Naive thymus-derived CD4-positive, alpha-beta T cell (primary cell): ENCODE measurements around the gene BCL2. TPM values are rescaled to one million over a fixed set of nuclear protein-coding genes. Genes with fewer than 3 reads are reported as not detected.
A peak's percentile ranks its signal among the peaks of the same experiment; 100 is the strongest.

ENCODE experiments used
- ATAC-seq: fragments of 150-1000 bp; cut with Tn5 transposase; 2 replicates; pipeline ENCODE4 v1.10.0; 2021; ENCODE audit warnings: mild to moderate bottlenecking, moderate library complexity
- CTCF ChIA-PET: fragments of 350-600 bp; sonication (Branson Sonifier 250); formaldehyde crosslinking; loops from one replicate; lab custom pipeline; 2021; ENCODE audit warnings: antibody characterized with exemption; lab: Charles Lee
- POLR2A ChIA-PET: fragments of 350-600 bp; sonication (Branson Sonifier 250); formaldehyde crosslinking; loops from one replicate; lab custom pipeline; 2021; ENCODE audit warnings: antibody characterized with exemption, inconsistent platforms; lab: Charles Lee
- DNase-seq, 9 donors: peaks; one replicate each; pipeline versions ENCODE4 v3.0.0 to v3.0.0-alpha.2; 2020 to 2022; ENCODE audit warnings: mixed read lengths in 1 of 9
- H3K27ac ChIP-seq: one replicate; pipeline ENCODE4 v1.7.0; 2013; ENCODE audit warnings: mild to moderate bottlenecking, low read depth, low read length, moderate library complexity
- H3K27me3 ChIP-seq, 2 donors: one replicate each; pipeline ENCODE4 v1.7.0; 2013; ENCODE audit warnings: low read length in 2 of 2, mild to moderate bottlenecking in 2 of 2, moderate library complexity in 2 of 2; ENCODE audit not compliant: control insufficient read depth in 2 of 2, insufficient read depth in 2 of 2
- H3K36me3 ChIP-seq, 3 experiments: 1 replicate in 2 of 3; 2 replicates in 1 of 3; pipeline ENCODE4 v1.7.0; 2013; ENCODE audit warnings: low read length in 3 of 3, mild to moderate bottlenecking in 3 of 3, moderate library complexity in 1 of 3; ENCODE audit not compliant: insufficient read depth in 3 of 3, control insufficient read depth in 2 of 3
- H3K4me1 ChIP-seq, 2 donors: one replicate each; pipeline ENCODE4 v1.7.0; 2013; ENCODE audit warnings: low read length in 2 of 2, mild to moderate bottlenecking in 2 of 2, moderate library complexity in 1 of 2; ENCODE audit not compliant: control insufficient read depth in 2 of 2, insufficient read depth in 2 of 2
- H3K4me3 ChIP-seq: 2 replicates; pipeline ENCODE4 v1.7.0; 2013; ENCODE audit warnings: mild to moderate bottlenecking, low read length
- H3K9me3 ChIP-seq, 3 experiments: 1 replicate in 2 of 3; 2 replicates in 1 of 3; pipeline ENCODE4 v1.7.0; 2013; ENCODE audit warnings: low read length in 3 of 3; ENCODE audit not compliant: control insufficient read depth in 2 of 3
- H3K27ac Mint-ChIP-seq, 9 donors: one replicate each; pipeline ENCODE4 v1.8.0; 2020 to 2022; ENCODE audit warnings: mixed read lengths in 9 of 9, mild to moderate bottlenecking in 8 of 9, moderate library complexity in 5 of 9, inconsistent platforms in 2 of 9
- H3K27me3 Mint-ChIP-seq, 5 donors: one replicate each; pipeline ENCODE4 v1.8.0; 2021 to 2022; ENCODE audit warnings: mixed read lengths in 5 of 5, mild to moderate bottlenecking in 1 of 5
- H3K36me3 Mint-ChIP-seq, 5 donors: one replicate each; pipeline ENCODE4 v1.8.0; 2020 to 2022; ENCODE audit warnings: mixed read lengths in 5 of 5, mild to moderate bottlenecking in 3 of 5, inconsistent platforms in 1 of 5
- H3K4me1 Mint-ChIP-seq, 7 donors: one replicate each; pipeline ENCODE4 v1.8.0; 2020 to 2022; ENCODE audit warnings: mixed read lengths in 7 of 7, mild to moderate bottlenecking in 3 of 7, inconsistent platforms in 1 of 7
- H3K4me3 Mint-ChIP-seq, 10 donors: one replicate each; pipeline ENCODE4 v1.8.0; 2020 to 2022; ENCODE audit warnings: mild to moderate bottlenecking in 10 of 10, mixed read lengths in 10 of 10, moderate library complexity in 6 of 10, inconsistent platforms in 2 of 10
- H3K9me3 Mint-ChIP-seq, 11 donors: one replicate each; pipeline ENCODE4 v1.8.0; 2020 to 2022; ENCODE audit warnings: mixed read lengths in 11 of 11, mild to moderate bottlenecking in 4 of 11, inconsistent platforms in 1 of 11, moderate library complexity in 1 of 11
- intact Hi-C, 2 donors: fragments of 100-400 bp; cut with micrococcal nuclease; formaldehyde crosslinking; loops; one replicate each; pipeline ENCODE4 v1.15.1; 2023
- polyA plus RNA-seq, 2 donors: library from polyadenylated mRNA; unstranded; fragments of 300-500 nt; fragmentation: Illumina TruSeq; gene quantifications; one replicate each; pipeline ENCODE4 v1.2.3, GENCODE V29; 2021
- total RNA-seq, 6 experiments: library from RNA in 5 of 6; stranded (reverse) in 5 of 6; gene quantifications; 1 replicate in 5 of 6; 2 replicates in 1 of 6; pipeline ENCODE4 v1.2.3 and lab custom pipeline; 2021 to 2026

BCL2 gene
- total and polyA plus RNA-seq, 7 experiments from 2014 or later = 32.7 to 154 (median 40.1) TPM

DNA sequence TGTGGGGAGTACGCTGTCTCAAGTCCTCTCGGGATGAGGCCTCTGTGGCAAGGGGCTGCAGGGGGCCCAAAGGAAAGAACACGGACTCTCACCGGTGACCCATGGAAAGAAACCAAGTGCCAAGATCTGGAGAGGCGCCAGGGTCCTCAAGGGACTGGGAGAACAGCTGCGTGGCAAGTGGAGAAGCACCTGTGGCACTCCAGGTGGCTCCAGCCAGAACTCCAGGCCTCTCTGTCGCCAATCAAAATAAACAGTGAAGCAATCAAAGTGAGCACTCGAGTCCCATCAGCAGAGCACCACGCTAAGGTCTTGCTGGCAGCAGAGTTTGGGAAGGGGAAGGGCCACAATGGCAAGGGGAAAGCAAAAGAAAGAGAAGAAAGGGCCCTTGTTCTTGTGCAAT, 54.7 kb downstream of the BCL2 start:
- CTCF ChIA-PET = no interaction called here
- peaks cover 45 to 91% (median 76%) of the 10 kb centered on the region in 7 donors for H3K4me1 Mint-ChIP-seq
- intact Hi-C loops = no loop called here

GRCh38 chr18:63263444-63263843, 56.1 kb downstream of the BCL2 start:
- no peak overlapping the region for H3K4me3 Mint-ChIP-seq
- H3K4me1 ChIP-seq = peaks cover 15 to 29% of the 10 kb centered on the region in 2 donors
- H3K27ac ChIP-seq = no peak overlapping the region
- H3K36me3 ChIP-seq = peaks cover 0 to 6% (median 0%) of the 10 kb centered on the region in 3 experiments
- DNase-seq (no peak), ATAC-seq (no peak)
- H3K36me3 Mint-ChIP-seq = peaks cover 10 to 41% (median 35%) of the 10 kb centered on the region in 5 donors
- H3K27ac Mint-ChIP-seq = peak overlapping the region in 2 of 9 donors; percentile 19 to 41
- peaks cover 47 to 91% (median 77%) of the 10 kb centered on the region in 7 donors for H3K4me1 Mint-ChIP-seq
- H3K27me3 ChIP-seq = no peaks in the 10 kb centered on the region
- H3K9me3 Mint-ChIP-seq = peaks cover 0 to 2% (median 0%) of the 10 kb centered on the region in 11 donors
- intact Hi-C loops = no loop called here
- CTCF ChIA-PET = no interaction called here
- POLR2A ChIA-PET = no interaction called here
- no peak overlapping the region for H3K4me3 ChIP-seq
- H3K9me3 ChIP-seq = no peaks in the 10 kb centered on the region
- H3K27me3 Mint-ChIP-seq = no peaks in the 10 kb centered on the region

More for the DNA sequence above, 54.7 kb downstream of the BCL2 start:
- ATAC-seq (no peak), DNase-seq (no peak)
- Mint-ChIP-seq H3K36me3 (peaks cover 5 to 31% (median 24%) of the 10 kb centered on the region in 5 donors), H3K9me3 (peaks cover 0 to 2% (median 0%) of the 10 kb centered on the region in 11 donors), H3K4me3 (no peak overlapping the region), H3K27me3 (no peaks in the 10 kb centered on the region), H3K27ac (peak overlapping the region in 3 of 9 donors; percentile 24 to 70 (median 47))
- no peaks in the 10 kb centered on the region for H3K9me3 ChIP-seq
- no peaks in the 10 kb centered on the region for H3K27me3 ChIP-seq
- POLR2A ChIA-PET = interaction anchor here (0.5 to 1.7 kb wide), 3 partner anchors 10 to 106 kb away, joined by 3 to 6 read pairs (median 4); no protein-coding TSS in a partner anchor
- no peaks in the 10 kb centered on the region for H3K36me3 ChIP-seq
- H3K27ac ChIP-seq = no peak overlapping the region
- peaks cover 16 to 27% of the 10 kb centered on the region in 2 donors for H3K4me1 ChIP-seq
- no peak overlapping the region for H3K4me3 ChIP-seq

DNA sequence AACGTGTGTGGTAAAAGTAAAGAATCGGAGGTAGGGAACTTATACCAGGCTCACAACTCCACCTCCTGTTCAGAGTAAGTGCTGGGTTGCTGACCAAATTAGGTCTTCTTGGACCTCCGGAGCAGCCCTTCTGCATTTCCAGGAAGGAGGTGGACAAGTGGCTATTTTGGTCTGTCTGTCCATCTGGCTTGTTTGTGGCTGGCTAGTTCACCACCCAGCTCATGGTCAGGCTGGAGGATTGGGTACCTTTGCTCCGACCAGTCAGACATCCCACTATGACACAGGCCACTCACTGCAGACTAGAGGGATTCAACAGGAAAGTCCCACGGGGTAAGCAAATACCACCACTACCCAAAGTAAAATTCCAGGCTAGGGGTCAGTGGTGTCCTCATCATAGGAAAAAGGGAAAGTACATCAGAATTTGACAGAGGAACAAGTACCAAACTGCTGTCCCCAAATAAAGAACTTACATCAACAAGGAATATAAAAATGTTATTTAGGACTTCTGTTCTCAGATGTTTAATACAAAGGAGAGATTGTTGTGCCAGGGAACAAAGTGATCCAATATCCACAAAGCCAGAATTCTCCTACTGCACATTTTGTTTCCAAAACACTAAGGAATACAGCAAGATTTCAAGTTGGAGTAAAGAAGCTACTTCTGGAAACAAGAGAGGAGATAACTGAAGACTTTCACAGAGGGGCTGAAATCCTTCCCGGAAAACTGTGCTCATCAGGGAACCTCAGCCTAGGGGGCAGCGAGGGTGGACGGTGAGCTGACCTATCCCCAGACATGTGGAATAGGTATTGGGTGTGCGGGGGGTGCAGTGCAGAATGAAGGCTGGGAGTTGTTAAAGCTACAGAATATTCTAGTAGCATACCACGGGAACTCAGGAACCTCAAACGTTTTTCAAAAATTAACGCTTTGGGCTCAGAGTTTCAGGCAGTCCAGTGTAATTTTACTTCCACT, 56.9 kb downstream of the BCL2 start:
- CTCF ChIA-PET = no interaction called here
- H3K27ac Mint-ChIP-seq = peak overlapping the region in 5 of 9 donors; percentile 41 to 79 (median 67)
- no peak for ATAC-seq
- peaks cover 12 to 21% of the 10 kb centered on the region in 2 donors for H3K4me1 ChIP-seq
- H3K4me3 Mint-ChIP-seq = no peak overlapping the region
- intact Hi-C loops = no loop called here
- no peak overlapping the region for H3K27ac ChIP-seq
- H3K36me3 ChIP-seq = peaks cover 0 to 6% (median 0%) of the 10 kb centered on the region in 3 experiments
- peaks cover 42 to 87% (median 74%) of the 10 kb centered on the region in 7 donors for H3K4me1 Mint-ChIP-seq
- POLR2A ChIA-PET = no interaction called here
- H3K36me3 Mint-ChIP-seq = peaks cover 10 to 44% (median 38%) of the 10 kb centered on the region in 5 donors
- peaks cover 0 to 2% (median 0%) of the 10 kb centered on the region in 11 donors for H3K9me3 Mint-ChIP-seq
- H3K27me3 Mint-ChIP-seq = no peaks in the 10 kb centered on the region
- no peak overlapping the region for H3K4me3 ChIP-seq
- DNase-seq = no peak
- H3K27me3 ChIP-seq = no peaks in the 10 kb centered on the region
- no peaks in the 10 kb centered on the region for H3K9me3 ChIP-seq

- DNase-seq (no peak), ATAC-seq (no peak)
- peaks cover 0 to 6% (median 0%) of the 10 kb centered on the region in 3 experiments for H3K36me3 ChIP-seq
- Mint-ChIP-seq H3K27me3 (no peaks in the 10 kb centered on the region), H3K27ac (peak overlapping the region in 4 of 9 donors; percentile 18 to 82 (median 74)), H3K9me3 (peaks cover 0 to 2% (median 0%) of the 10 kb centered on the region in 11 donors), H3K4me1 (peaks cover 33 to 77% (median 69%) of the 10 kb centered on the region in 7 donors), H3K36me3 (peaks cover 10 to 51% (median 42%) of the 10 kb centered on the region in 5 donors), H3K4me3 (peak overlapping the region in 1 of 10 donors; percentile 15)
- no peak overlapping the region for H3K4me3 ChIP-seq
- ChIA-PET CTCF (interaction anchor here (0.7 kb wide), 1 partner anchor 129 kb away, joined by 3 read pairs; no protein-coding TSS in a partner anchor), POLR2A (interaction anchor here (0.7 to 1.0 kb wide), 3 partner anchors 11 to 47 kb away, joined by 3 to 4 read pairs (median 3); no protein-coding TSS in a partner anchor)
- H3K9me3 ChIP-seq = no peaks in the 10 kb centered on the region
- intact Hi-C loops = loop anchor here in 1 of 2 donors (1.0 kb wide), 1 partner anchor 8 kb away; no protein-coding TSS in a partner anchor
- H3K4me1 ChIP-seq = peaks cover 7 to 11% of the 10 kb centered on the region in 2 donors
- H3K27ac ChIP-seq = no peak overlapping the region
- H3K27me3 ChIP-seq = no peaks in the 10 kb centered on the region
Measured at GRCh38 chr18:63261029-63261428, 58.5 kb downstream of the BCL2 start.

- DNase-seq (no peak), ATAC-seq (no peak)
- peaks cover 10 to 55% (median 49%) of the 10 kb centered on the region in 5 donors for H3K36me3 Mint-ChIP-seq
- H3K27me3 Mint-ChIP-seq = no peaks in the 10 kb centered on the region
- peaks cover 27 to 77% (median 69%) of the 10 kb centered on the region in 7 donors for H3K4me1 Mint-ChIP-seq
- H3K27ac Mint-ChIP-seq = peak overlapping the region in 6 of 9 donors; percentile 29 to 82 (median 72)
- Histone ChIP-seq H3K9me3 (no peaks in the 10 kb centered on the region), H3K27ac (no peak overlapping the region), H3K36me3 (peaks cover 0 to 6% (median 0%) of the 10 kb centered on the region in 3 experiments), H3K4me1 (peaks cover 7 to 11% of the 10 kb centered on the region in 2 donors), H3K4me3 (no peak overlapping the region), H3K27me3 (no peaks in the 10 kb centered on the region)
- ChIA-PET CTCF (interaction anchor here (0.7 kb wide), 1 partner anchor 128 kb away, joined by 3 read pairs; no protein-coding TSS in a partner anchor), POLR2A (interaction anchor here (0.6 to 1.0 kb wide), 3 partner anchors 12 to 196 kb away, joined by 3 to 4 read pairs (median 3); no protein-coding TSS in a partner anchor)
- H3K4me3 Mint-ChIP-seq = peak overlapping the region in 1 of 10 donors; percentile 20
- intact Hi-C loops = no loop called here
- H3K9me3 Mint-ChIP-seq = peaks cover 0 to 2% (median 0%) of the 10 kb centered on the region in 11 donors
Measured at GRCh38 chr18:63260380-63260754, 59.2 kb downstream of the BCL2 start.
